HCT116 (cell line): Measurements from ENCODE around the gene PNPLA5. TPM values are rescaled to one million over a fixed set of nuclear protein-coding genes. Genes with fewer than 3 reads are reported as not detected.

ENCODE experiments used
- ATAC-seq: fragments of 200-7000 bp; cut with Tn5 transposase; 2 replicates; pipeline ENCODE4 v1.9.1; 2020; ENCODE audit warnings: mild to moderate bottlenecking, moderate library complexity
- BruUV-seq: library from RNA; stranded (reverse); fragments of 400-500 nt; replicated peaks from 2 replicates; lab custom pipeline; 2021; lab: Mats Ljungman, UMichigan
- CTCF ChIA-PET: fragments of 300-600 bp; sonication (Branson Sonifier 250); formaldehyde crosslinking; loops from one replicate; lab custom pipeline; 2021; ENCODE audit warnings: antibody characterized with exemption; lab: Charles Lee
- POLR2A ChIA-PET: fragments of 300-600, 350-600 bp; sonication (Branson Sonifier 250); formaldehyde crosslinking; loops from one replicate; lab custom pipeline; 2021; ENCODE audit warnings: antibody characterized with exemption; lab: Charles Lee
- RAD21 ChIA-PET, 2 experiments: fragments of 300-600 bp; sonication (Branson Sonifier 250); formaldehyde crosslinking; loops; one replicate each; lab custom pipeline; 2023; ENCODE audit warnings: low total read pairs in 2 of 2; ENCODE audit not compliant: uncharacterized antibody in 2 of 2, unreplicated experiment in 2 of 2, low non-redundant PET in 1 of 2; lab: Charles Lee
- DNase-seq: peaks from one replicate; pipeline ENCODE4 v3.0.0-alpha.2; 2010; ENCODE audit warnings: low read depth, low spot score
- H2AFZ ChIP-seq: fragments of 200-600 bp; shearing (Covaris generic), sonication (generic); 2 replicates; pipeline ENCODE4 v1.6.1; 2017; ENCODE audit warnings: low read depth, mixed run types, mixed read lengths, antibody characterized with exemption, low read length; ENCODE audit not compliant: poor library complexity, severe bottlenecking
- H3K27ac ChIP-seq: 2 replicates; pipeline ENCODE4 v1.5.1; 2012; ENCODE audit warnings: low read depth, low read length
- H3K27me3 ChIP-seq: fragments of 200-600 bp; sonication (generic); 2 replicates; pipeline ENCODE4 v1.6.1; 2016; ENCODE audit warnings: mixed run types, low read length, mixed read lengths; ENCODE audit not compliant: insufficient read depth
- H3K36me3 ChIP-seq, 2 experiments: fragments of 200-500 bp in 1 of 2; fragments of 200-600 bp in 1 of 2; sonication (Bioruptor generic) in 1 of 2; sonication (generic) in 1 of 2; 2 replicates each; pipeline versions ENCODE4 v1.5.1 to v1.6.1; 2014 to 2016; ENCODE audit warnings: low read length in 2 of 2, inconsistent platforms in 1 of 2, mixed read lengths in 1 of 2, mixed run types in 1 of 2; ENCODE audit not compliant: insufficient read depth in 2 of 2, control insufficient read depth in 1 of 2
- H3K4me1 ChIP-seq, 2 experiments: fragments of 200-600 bp in 1 of 2; sonication (generic) in 1 of 2; 2 replicates each; pipeline versions ENCODE4 v1.5.1 to v1.6.1; 2012 to 2017; ENCODE audit warnings: low read length in 2 of 2, inconsistent platforms in 1 of 2, mild to moderate bottlenecking in 1 of 2, mixed read lengths in 1 of 2, mixed run types in 1 of 2, moderate library complexity in 1 of 2; ENCODE audit not compliant: insufficient read depth in 2 of 2, control insufficient read depth in 1 of 2
- H3K4me2 ChIP-seq: fragments of 200-600 bp; sonication (generic); 2 replicates; pipeline ENCODE4 v1.6.1; 2017; ENCODE audit warnings: mixed run types, low read length, mixed read lengths
- H3K4me3 ChIP-seq, 2 experiments: fragments of 200-600 bp in 1 of 2; sonication (generic) in 1 of 2; replicated peaks in 1 of 2; 2 replicates each; pipeline ENCODE4 v1.5.1; 2011 to 2016; ENCODE audit warnings: low read length in 2 of 2, control low read depth in 1 of 2, low read depth in 1 of 2, mild to moderate bottlenecking in 1 of 2, mixed read lengths in 1 of 2, mixed run types in 1 of 2
- H3K79me2 ChIP-seq: fragments of 200-600 bp; sonication (generic); 2 replicates; pipeline ENCODE4 v1.6.1; 2017; ENCODE audit warnings: mild to moderate bottlenecking, mixed run types, low read length, moderate library complexity, mixed read lengths; ENCODE audit not compliant: insufficient read depth
- H3K9ac ChIP-seq: fragments of 200-600 bp; sonication (generic); 2 replicates; pipeline ENCODE4 v1.6.1; 2016; ENCODE audit warnings: low read length, mixed read lengths
- H3K9me2 ChIP-seq: fragments of 200-600 bp; sonication (generic), shearing (Covaris generic); 2 replicates; pipeline ENCODE4 v1.6.1; 2017; ENCODE audit warnings: mixed run types, mild to moderate bottlenecking, moderate library complexity; ENCODE audit not compliant: insufficient read depth
- H3K9me3 ChIP-seq, 2 experiments: fragments of 200-500 bp in 1 of 2; fragments of 200-600 bp in 1 of 2; sonication (Bioruptor generic) in 1 of 2; sonication (generic) in 1 of 2; 2 replicates each; pipeline ENCODE4 v1.6.1; 2014 to 2017; ENCODE audit warnings: low read length in 2 of 2, mixed read lengths in 2 of 2, inconsistent platforms in 1 of 2, low read depth in 1 of 2, mild to moderate bottlenecking in 1 of 2, mixed run types in 1 of 2, moderate library complexity in 1 of 2; ENCODE audit not compliant: control insufficient read depth in 1 of 2, insufficient read depth in 1 of 2
- H4K20me1 ChIP-seq: fragments of 200-600 bp; sonication (generic), shearing (Covaris generic); 2 replicates; pipeline ENCODE4 v1.6.1; 2017; ENCODE audit warnings: mixed run types, mild to moderate bottlenecking, moderate library complexity; ENCODE audit not compliant: insufficient read depth
- CBX3 ChIP-seq: IDR thresholded peaks from 2 replicates; pipeline ENCODE4 v1.6.1; 2012; ENCODE audit warnings: low read depth
- CEBPB ChIP-seq: IDR thresholded peaks from 2 replicates; pipeline ENCODE4 v1.6.1; 2012; ENCODE audit warnings: low read depth
- CTCF ChIP-seq, 3 experiments: fragments of 200-600 bp in 1 of 3; sonication (generic) in 1 of 3; IDR thresholded peaks in 2 of 3; conservative IDR thresholded peaks in 1 of 3; 2 replicates each; pipeline ENCODE4 v1.5.1; 2012 to 2017; ENCODE audit warnings: low read depth in 2 of 3, low read length in 2 of 3, antibody characterized with exemption in 1 of 3, borderline replicate concordance in 1 of 3, control low read depth in 1 of 3, mild to moderate bottlenecking in 1 of 3, mixed read lengths in 1 of 3, mixed run types in 1 of 3, moderate library complexity in 1 of 3; ENCODE audit not compliant: insufficient read depth in 1 of 3
- EGR1 ChIP-seq: IDR thresholded peaks from 2 replicates; pipeline ENCODE4 v1.6.1; 2012; ENCODE audit warnings: low read depth
- EZH2phosphoT487 ChIP-seq: fragments of 200-600 bp; IDR thresholded peaks from 2 replicates; pipeline ENCODE4 v1.6.1; 2018; ENCODE audit warnings: antibody characterized with exemption, borderline replicate concordance
- FOSL1 ChIP-seq: IDR thresholded peaks from 2 replicates; pipeline ENCODE4 v1.6.1; 2012; ENCODE audit warnings: low read depth
- SIN3A ChIP-seq: IDR thresholded peaks from 2 replicates; pipeline ENCODE4 v1.6.1; 2012; ENCODE audit warnings: low read depth
- SRF ChIP-seq: IDR thresholded peaks from 2 replicates; pipeline ENCODE4 v1.6.1; 2012; ENCODE audit warnings: low read depth
- TCF7L2 ChIP-seq: IDR thresholded peaks from 2 replicates; pipeline ENCODE4 v1.7.0; 2011; ENCODE audit warnings: borderline replicate concordance, inconsistent platforms; ENCODE audit not compliant: insufficient read depth, insufficient read length; ENCODE audit errors: extremely low read depth
- ZFX ChIP-seq: fragments of 450-650 bp; IDR thresholded peaks from 2 replicates; pipeline ENCODE4 v1.6.1; 2017
- intact Hi-C: fragments of 100-400 bp; cut with micrococcal nuclease; formaldehyde crosslinking; loops from 2 replicates; pipeline ENCODE4 v1.10.0; 2022
- total RNA-seq: library from RNA; stranded (reverse); gene quantifications from one replicate; pipeline ENCODE4 v1.2.1, GENCODE V29; 2021; ENCODE audit not compliant: unreplicated experiment
- TF ChIP-seq, protein P1 (sequence below): IDR thresholded peaks from 2 replicates; pipeline ENCODE4 v1.6.1; 2012
- TF ChIP-seq, protein P2 (sequence below): IDR thresholded peaks from 2 replicates; pipeline ENCODE4 v1.6.1; 2012; ENCODE audit warnings: low read depth
- TF ChIP-seq, protein P3 (sequence below): IDR thresholded peaks from 2 replicates; pipeline ENCODE4 v1.6.1; 2012

The PNPLA5 gene
- total RNA-seq, 1 experiment from 2014 or later, result 2.9 TPM

DNA sequence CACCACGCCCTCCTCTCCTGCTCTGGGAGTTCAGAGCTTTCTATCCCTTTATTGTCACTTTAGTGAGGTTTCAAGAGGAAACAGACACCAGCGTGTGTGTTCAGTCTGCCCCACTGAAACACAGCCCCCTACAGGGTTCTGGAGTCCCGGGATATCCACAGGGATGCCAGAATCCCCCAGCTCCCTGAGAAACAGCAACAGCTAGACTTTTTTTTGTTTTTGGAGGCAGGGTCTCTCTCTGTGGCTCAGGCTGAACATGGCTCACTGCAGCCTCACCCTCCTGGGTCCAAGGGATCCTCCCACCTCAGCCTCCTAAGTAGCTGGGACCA lies 39.9 kb downstream of the PNPLA5 start:
- Histone ChIP-seq H4K20me1 (no peaks in the 10 kb centered on the region), H3K36me3 (no peaks in the 10 kb centered on the region), H2AFZ (no peak overlapping the region), H3K4me1 (peaks cover 0 to 6% of the 10 kb centered on the region in 2 experiments; a peak in 1 of 4 replicates), H3K4me3 (no peak overlapping the region), H3K27me3 (peaks cover 5% of the 10 kb centered on the region; the same call in 1 of the 2 replicates), H3K9me3 (no peaks in the 10 kb centered on the region), H3K9ac (no peak overlapping the region), H3K9me2 (no peaks in the 10 kb centered on the region), H3K4me2 (no peak overlapping the region), H3K79me2 (peaks cover 70% of the 10 kb centered on the region), H3K27ac (no peak overlapping the region)
- RAD21 ChIA-PET, result no interaction called here
- POLR2A ChIA-PET, result no interaction called here
- no TSS peak for BruUV-seq
- TF ChIP-seq EGR1 (no peak), TCF7L2 (no peak), EZH2phosphoT487 (no peak), CEBPB (no peak), ZFX (no peak), FOSL1 (no peak), CTCF (IDR thresholded peaks at IDR 0.05 in 2 of 3, conservative IDR thresholded peaks at IDR 0.05 in 1 of 3; ENCODE audit: borderline replicate concordance in 1 of 3, insufficient read depth in 1 of 3, low read depth in 2 of 3, low read length in 2 of 3) (no peak), CBX3 (no peak), SIN3A (no peak), SRF (no peak)
- TF ChIP-seq, protein P1, sequence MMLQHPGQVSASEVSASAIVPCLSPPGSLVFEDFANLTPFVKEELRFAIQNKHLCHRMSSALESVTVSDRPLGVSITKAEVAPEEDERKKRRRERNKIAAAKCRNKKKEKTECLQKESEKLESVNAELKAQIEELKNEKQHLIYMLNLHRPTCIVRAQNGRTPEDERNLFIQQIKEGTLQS, result no peak
- TF ChIP-seq, protein P2, sequence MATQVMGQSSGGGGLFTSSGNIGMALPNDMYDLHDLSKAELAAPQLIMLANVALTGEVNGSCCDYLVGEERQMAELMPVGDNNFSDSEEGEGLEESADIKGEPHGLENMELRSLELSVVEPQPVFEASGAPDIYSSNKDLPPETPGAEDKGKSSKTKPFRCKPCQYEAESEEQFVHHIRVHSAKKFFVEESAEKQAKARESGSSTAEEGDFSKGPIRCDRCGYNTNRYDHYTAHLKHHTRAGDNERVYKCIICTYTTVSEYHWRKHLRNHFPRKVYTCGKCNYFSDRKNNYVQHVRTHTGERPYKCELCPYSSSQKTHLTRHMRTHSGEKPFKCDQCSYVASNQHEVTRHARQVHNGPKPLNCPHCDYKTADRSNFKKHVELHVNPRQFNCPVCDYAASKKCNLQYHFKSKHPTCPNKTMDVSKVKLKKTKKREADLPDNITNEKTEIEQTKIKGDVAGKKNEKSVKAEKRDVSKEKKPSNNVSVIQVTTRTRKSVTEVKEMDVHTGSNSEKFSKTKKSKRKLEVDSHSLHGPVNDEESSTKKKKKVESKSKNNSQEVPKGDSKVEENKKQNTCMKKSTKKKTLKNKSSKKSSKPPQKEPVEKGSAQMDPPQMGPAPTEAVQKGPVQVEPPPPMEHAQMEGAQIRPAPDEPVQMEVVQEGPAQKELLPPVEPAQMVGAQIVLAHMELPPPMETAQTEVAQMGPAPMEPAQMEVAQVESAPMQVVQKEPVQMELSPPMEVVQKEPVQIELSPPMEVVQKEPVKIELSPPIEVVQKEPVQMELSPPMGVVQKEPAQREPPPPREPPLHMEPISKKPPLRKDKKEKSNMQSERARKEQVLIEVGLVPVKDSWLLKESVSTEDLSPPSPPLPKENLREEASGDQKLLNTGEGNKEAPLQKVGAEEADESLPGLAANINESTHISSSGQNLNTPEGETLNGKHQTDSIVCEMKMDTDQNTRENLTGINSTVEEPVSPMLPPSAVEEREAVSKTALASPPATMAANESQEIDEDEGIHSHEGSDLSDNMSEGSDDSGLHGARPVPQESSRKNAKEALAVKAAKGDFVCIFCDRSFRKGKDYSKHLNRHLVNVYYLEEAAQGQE, result no peak
- TF ChIP-seq, protein P3, sequence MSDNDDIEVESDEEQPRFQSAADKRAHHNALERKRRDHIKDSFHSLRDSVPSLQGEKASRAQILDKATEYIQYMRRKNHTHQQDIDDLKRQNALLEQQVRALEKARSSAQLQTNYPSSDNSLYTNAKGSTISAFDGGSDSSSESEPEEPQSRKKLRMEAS, result no peak
- ATAC-seq (no peak), DNase-seq (no peak)
- intact Hi-C loops, result no loop called here
- CTCF ChIA-PET, result interaction anchor here (1.3 kb wide), 1 partner anchor 31 kb away, joined by 3 read pairs; no protein-coding TSS in a partner anchor
